HepG2 (cell line): ENCODE measurements around the gene MARS1. TPM values are rescaled to one million over a fixed set of nuclear protein-coding genes. Genes with fewer than 3 reads are reported as not detected.

Source experiments
- CENPX ChIP-seq: sonication (generic); formaldehyde crosslinking; IDR thresholded peaks from 2 replicates; pipeline ENCODE4 v1.9.0; 2021; ENCODE audit warnings: mild to moderate bottlenecking, missing genetic modification reagents, moderate library complexity
- GATAD1 ChIP-seq: IDR thresholded peaks from 2 replicates; pipeline ENCODE4 v1.6.1; 2016; ENCODE audit warnings: missing genetic modification reagents, missing compliant biosample characterization
- KLF12 ChIP-seq: sonication (generic); formaldehyde crosslinking; IDR thresholded peaks from 2 replicates; pipeline ENCODE4 v1.4.0; 2020; ENCODE audit warnings: missing genetic modification reagents, borderline replicate concordance
- MYC ChIP-seq: sonication (generic); formaldehyde crosslinking; IDR thresholded peaks from 2 replicates; pipeline ENCODE4 v1.9.0; 2021; ENCODE audit warnings: missing genetic modification reagents, borderline replicate concordance
- NR2F2 ChIP-seq: IDR thresholded peaks from 2 replicates; pipeline ENCODE4 v1.6.1; 2012; ENCODE audit warnings: low read depth, inconsistent platforms, borderline replicate concordance
- STAT5B ChIP-seq: sonication (generic); formaldehyde crosslinking; IDR thresholded peaks from 2 replicates; pipeline ENCODE4 v1.4.0; 2020; ENCODE audit warnings: missing genetic modification reagents
- THRA ChIP-seq: sonication (generic); formaldehyde crosslinking; IDR thresholded peaks from 2 replicates; pipeline ENCODE4 v1.4.0; 2020; ENCODE audit warnings: missing genetic modification reagents, borderline replicate concordance
- ZBTB40 ChIP-seq, 2 experiments: fragments of 450-650 bp in 1 of 2; sonication (generic) in 1 of 2; formaldehyde crosslinking in 1 of 2; IDR thresholded peaks; 2 replicates each; pipeline versions ENCODE4 v1.6.1 to v1.8.0; 2016 to 2022; ENCODE audit warnings: antibody characterized with exemption in 1 of 2, mild to moderate bottlenecking in 1 of 2, missing genetic modification reagents in 1 of 2
- ZBTB49 ChIP-seq: sonication (generic); formaldehyde crosslinking; IDR thresholded peaks from 2 replicates; pipeline ENCODE4 v1.4.0; 2020; ENCODE audit warnings: missing genetic modification reagents, borderline replicate concordance
- ZKSCAN1 ChIP-seq: fragments of 150-350 bp; IDR thresholded peaks from 2 replicates; pipeline ENCODE4 v1.6.1; 2014; ENCODE audit warnings: low read length
- ZNF10 ChIP-seq: sonication (generic); formaldehyde crosslinking; IDR thresholded peaks from 2 replicates; pipeline ENCODE4 v1.4.0; 2020; ENCODE audit warnings: mild to moderate bottlenecking, low read depth, missing genetic modification reagents, borderline replicate concordance
- ZNF230 ChIP-seq: sonication (generic); formaldehyde crosslinking; IDR thresholded peaks from 2 replicates; pipeline ENCODE4 v1.4.0; 2020; ENCODE audit warnings: mild to moderate bottlenecking, missing genetic modification reagents
- ZNF460 ChIP-seq: sonication (generic); formaldehyde crosslinking; IDR thresholded peaks from 2 replicates; pipeline ENCODE4 v1.5.1; 2020; ENCODE audit warnings: missing genetic modification reagents, mild to moderate bottlenecking, borderline replicate concordance
- ZNF484 ChIP-seq: sonication (generic); formaldehyde crosslinking; IDR thresholded peaks from 2 replicates; pipeline ENCODE4 v1.5.1; 2020; ENCODE audit warnings: mild to moderate bottlenecking, low read depth, missing genetic modification reagents, borderline replicate concordance
- ZNF629 ChIP-seq: sonication (generic); formaldehyde crosslinking; conservative IDR thresholded peaks from 2 replicates; pipeline ENCODE4 v1.5.0; 2020; ENCODE audit warnings: missing genetic modification reagents
- polyA plus RNA-seq, 8 experiments: library from polyadenylated mRNA; depleted of rRNA in 3 of 8; stranded (reverse) in 7 of 8; unstranded in 1 of 8; fragments of >200 nt; fragmentation: Illumina TruSeq in 4 of 8; extraction: Trizol in 4 of 8; gene quantifications; 2 replicates each; pipeline versions ENCODE4 v1.2.1 to v1.2.3, GENCODE V29; 2011 to 2016; ENCODE audit warnings: low read depth in 4 of 8, missing spikeins in 1 of 8, mixed read lengths in 1 of 8; ENCODE audit not compliant: insufficient read depth in 1 of 8
- total RNA-seq, 5 experiments: library from RNA; depleted of rRNA; stranded (reverse); fragments of >200 nt; fragmentation: Illumina TruSeq; extraction: Trizol; gene quantifications; 2 replicates each; pipeline ENCODE4 v1.2.3, GENCODE V29; 2016; ENCODE audit warnings: low read depth in 1 of 5

MARS1 gene
- total and polyA plus RNA-seq, 2 of the 13 experiments (the other 11 are each of a cell fraction or from before 2014, with no cell fraction given), result 115 to 181 TPM

GRCh38 chr12:57522011-57522886, 34.4 kb downstream of the MARS1 start, which contains the start of gene MBD6 (continued):
- TF ChIP-seq THRA (peak; percentile 86; the same call in 1 of the 2 replicates), GATAD1 (CRISPR knock-in tag) (no peak; the same call in none of the 2 replicates), ZNF10 (no peak), CENPX (CRISPR knock-in tag) (no peak), ZNF230 (CRISPR knock-in tag) (peak; percentile 79; the same call in 1 of the 2 replicates), MYC (CRISPR knock-in tag) (peak; percentile 50), NR2F2 (peak; percentile 93), STAT5B (CRISPR knock-in tag) (no peak), ZBTB49 (CRISPR knock-in tag) (no peak), ZBTB40 (IDR thresholded peaks at IDR 0.05) (no peak), ZBTB40 (CRISPR knock-in tag; IDR thresholded peaks at IDR 0.05) (no peak; the same call in 1 of the 2 replicates), ZNF484 (no peak), KLF12 (peak; percentile 81), ZNF629 (CRISPR knock-in tag) (peak; percentile 35; the same call in 1 of the 2 replicates), ZNF460 (no peak; the same call in 1 of the 2 replicates), ZKSCAN1 (no peak)
